HL-60 (cell line): ENCODE results near the gene CASQ1.

Experiments
- POLR2AphosphoS5 ChIP-seq: IDR thresholded peaks from 2 replicates; pipeline ENCODE4 v1.6.1; 2012; ENCODE audit warnings: low read depth
- TF ChIP-seq, protein P1 (sequence below): IDR thresholded peaks from one replicate; pipeline ENCODE4 v1.5.1; 2011; ENCODE audit warnings: low read length, control low read depth, inconsistent platforms; ENCODE audit not compliant: insufficient read depth

DNA sequence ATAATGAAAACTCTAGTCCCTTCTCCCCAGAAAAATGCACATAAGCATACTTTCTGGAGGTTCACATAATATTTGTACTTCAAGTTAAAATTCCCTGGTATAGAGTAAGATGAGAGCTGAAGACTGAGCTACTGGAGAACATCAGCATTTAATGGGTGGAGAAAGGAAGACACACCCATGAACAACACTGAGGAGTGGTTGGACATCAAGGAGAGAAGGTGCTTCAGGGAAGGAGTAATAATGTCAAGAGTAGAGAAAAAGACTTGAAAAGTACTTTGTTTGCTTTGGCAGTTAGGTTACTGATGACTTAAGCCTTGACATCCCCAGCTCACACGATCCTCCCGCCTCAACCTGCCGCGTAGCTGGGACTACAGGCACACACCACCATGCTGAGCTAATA, 36.7 kb downstream of the CASQ1 start:
- TF ChIP-seq, protein P1, sequence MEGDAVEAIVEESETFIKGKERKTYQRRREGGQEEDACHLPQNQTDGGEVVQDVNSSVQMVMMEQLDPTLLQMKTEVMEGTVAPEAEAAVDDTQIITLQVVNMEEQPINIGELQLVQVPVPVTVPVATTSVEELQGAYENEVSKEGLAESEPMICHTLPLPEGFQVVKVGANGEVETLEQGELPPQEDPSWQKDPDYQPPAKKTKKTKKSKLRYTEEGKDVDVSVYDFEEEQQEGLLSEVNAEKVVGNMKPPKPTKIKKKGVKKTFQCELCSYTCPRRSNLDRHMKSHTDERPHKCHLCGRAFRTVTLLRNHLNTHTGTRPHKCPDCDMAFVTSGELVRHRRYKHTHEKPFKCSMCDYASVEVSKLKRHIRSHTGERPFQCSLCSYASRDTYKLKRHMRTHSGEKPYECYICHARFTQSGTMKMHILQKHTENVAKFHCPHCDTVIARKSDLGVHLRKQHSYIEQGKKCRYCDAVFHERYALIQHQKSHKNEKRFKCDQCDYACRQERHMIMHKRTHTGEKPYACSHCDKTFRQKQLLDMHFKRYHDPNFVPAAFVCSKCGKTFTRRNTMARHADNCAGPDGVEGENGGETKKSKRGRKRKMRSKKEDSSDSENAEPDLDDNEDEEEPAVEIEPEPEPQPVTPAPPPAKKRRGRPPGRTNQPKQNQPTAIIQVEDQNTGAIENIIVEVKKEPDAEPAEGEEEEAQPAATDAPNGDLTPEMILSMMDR, result no peak
- TF ChIP-seq POLR2AphosphoS5, result no peak
